ENCODE results near the gene RPS18.
"Not testable (repeated sequence)": the region's sequence is repeated elsewhere in the genome, so short reads cannot be mapped to it uniquely, and the experiment has no call there.

The RPS18 gene

GRCh38 chr6:33272275-33273128 is 627 bp downstream of the RPS18 start:
- DNase-seq (ENCODE audit: low read depth), result no peak
- peak overlapping the region; percentile 100 for H3K4me3 ChIP-seq (replicated peaks; ENCODE audit: low read depth, low read length)
- no peak for TF ChIP-seq CTCF (IDR thresholded peaks at IDR 0.05; ENCODE audit: low read length, missing control alignments)

GRCh38 chr6:33273129-33273923 is 1.5 kb downstream of the RPS18 start:
- peak overlapping the region; percentile 100 for H3K4me3 ChIP-seq (replicated peaks; ENCODE audit: low read depth, low read length)

GRCh38 chr6:33273924-33274902 is 2.3 kb downstream of the RPS18 start:
- peak overlapping the region; percentile 100 for H3K4me3 ChIP-seq (replicated peaks; ENCODE audit: low read depth, low read length)
- no peak for DNase-seq (ENCODE audit: low read depth)
- no peak for TF ChIP-seq CTCF (IDR thresholded peaks at IDR 0.05; ENCODE audit: low read length, missing control alignments)

More at GRCh38 chr6:33273129-33273923, 1.5 kb downstream of the RPS18 start:
- TF ChIP-seq CTCF (IDR thresholded peaks at IDR 0.05; ENCODE audit: low read length, missing control alignments), result no peak
- no peak for DNase-seq (ENCODE audit: low read depth)

GRCh38 chr6:33275795-33276580 is 4.1 kb downstream of the RPS18 start:
- DNase-seq (ENCODE audit: low read depth), result not testable (repeated sequence)
- H3K4me3 ChIP-seq (replicated peaks; ENCODE audit: low read depth, low read length), result peak overlapping the region; percentile 56

- no peak for DNase-seq (ENCODE audit: low read depth)
- peak overlapping the region; percentile 56 for H3K4me3 ChIP-seq (replicated peaks; ENCODE audit: low read depth, low read length)
- no peak for TF ChIP-seq CTCF (IDR thresholded peaks at IDR 0.05; ENCODE audit: low read length, missing control alignments)
Measured at GRCh38 chr6:33276581-33276863, 4.6 kb downstream of the RPS18 start.

GRCh38 chr6:33276864-33277662 is 5.2 kb downstream of the RPS18 start, which contains the start of gene B3GALT4:
TSS of gene B3GALT4 (plus strand) at chr6:33277123. CDS start at chr6:33277420, 297 bp downstream.
- peak; percentile 16 for TF ChIP-seq CTCF (IDR thresholded peaks at IDR 0.05; ENCODE audit: low read length, missing control alignments)
- DNase-seq (ENCODE audit: low read depth), result peak; percentile 60
- peak within 1 kb of the TSS; percentile 56 for H3K4me3 ChIP-seq (replicated peaks; ENCODE audit: low read depth, low read length)
